ENCODE data around the gene AGBL1.

Gene AGBL1

GRCh38 chr15:86659724-86660411, 580.2 kb downstream of the AGBL1 start:
- DNase-seq = no peak

DNA sequence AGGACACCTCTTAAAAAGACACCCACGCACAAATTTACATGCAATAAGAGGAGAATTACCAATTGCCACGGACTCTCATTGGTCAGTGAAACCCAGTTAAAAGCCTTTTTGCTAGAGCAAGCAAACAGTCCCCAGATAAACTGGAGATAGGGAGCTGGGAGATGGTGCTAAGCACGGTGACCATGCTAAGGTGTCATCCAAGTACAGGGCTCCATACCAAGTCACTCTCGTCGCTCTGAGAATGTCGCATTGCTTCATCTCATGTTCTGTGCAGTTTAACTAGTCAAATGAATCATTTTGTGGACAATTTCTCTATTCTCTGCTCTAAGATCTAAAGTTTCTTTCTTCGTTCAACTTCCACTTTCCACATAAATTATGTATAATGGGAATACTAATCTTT, 581.9 kb downstream of the AGBL1 start:
- DNase-seq = no peak

DNA sequence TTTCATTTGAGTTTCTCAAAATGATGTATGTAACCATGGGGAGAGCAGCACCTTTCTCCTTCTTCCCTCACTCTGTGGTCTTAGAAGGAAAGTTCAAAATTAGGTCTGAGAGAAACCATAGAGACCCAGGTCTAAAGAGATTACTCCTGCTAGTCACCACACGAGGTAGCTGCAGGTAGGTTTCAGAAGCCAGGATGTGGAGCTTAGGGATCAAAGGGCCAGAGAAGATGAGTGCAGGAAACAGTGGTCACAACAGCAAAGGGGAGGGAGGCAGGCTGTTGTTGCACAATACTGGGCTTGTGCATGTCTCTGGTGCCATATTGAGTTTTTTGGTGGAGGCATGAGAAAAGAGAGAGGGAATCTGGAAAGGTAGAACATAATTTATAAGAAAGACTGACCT, 583.6 kb downstream of the AGBL1 start:
- no peak for DNase-seq

GRCh38 chr15:86663979-86664378, 584.3 kb downstream of the AGBL1 start:
- no peak for DNase-seq

DNA sequence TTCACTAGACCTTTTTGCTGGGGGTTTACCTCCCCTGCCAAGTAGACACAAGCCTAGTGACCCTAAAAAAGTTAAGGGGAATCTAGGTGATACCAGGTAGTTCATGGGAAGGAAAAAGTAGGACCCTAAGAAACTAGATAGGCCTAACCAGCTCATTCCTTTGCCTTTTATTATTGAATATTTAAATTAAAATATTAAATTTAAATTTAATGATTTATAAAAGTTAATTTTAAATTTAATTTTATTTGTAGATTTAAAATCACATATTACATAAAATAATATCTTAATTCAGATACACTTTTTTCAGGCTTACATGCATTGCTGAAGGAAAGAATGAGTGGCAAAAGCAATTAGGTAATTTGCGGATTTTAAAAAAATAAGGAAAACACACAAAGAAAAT, 584.9 kb downstream of the AGBL1 start:
- DNase-seq = no peak

GRCh38 chr15:86676002-86676401, 596.3 kb downstream of the AGBL1 start:
- no peak for DNase-seq

- no peak for DNase-seq
Measured at GRCh38 chr15:86677278-86677677, 597.6 kb downstream of the AGBL1 start.

DNA sequence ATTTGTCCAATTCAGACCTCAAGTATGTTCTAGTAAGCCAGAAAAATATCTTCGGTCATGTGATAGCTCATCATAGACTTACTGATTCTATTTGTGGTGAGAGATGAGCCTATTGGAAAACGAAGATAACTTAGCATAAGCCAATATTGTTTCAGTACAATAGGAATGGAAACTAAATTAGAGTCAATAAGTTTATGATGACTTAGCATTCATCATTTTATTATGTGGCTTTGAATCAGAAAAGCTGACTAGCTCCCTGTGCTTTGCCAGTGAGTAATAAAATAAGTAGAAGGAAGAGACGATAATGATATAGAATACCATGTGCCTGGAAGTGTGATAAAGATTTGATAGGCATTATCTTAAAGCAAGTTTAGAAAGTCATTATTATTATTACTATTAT, 605.6 kb downstream of the AGBL1 start:
- no peak for DNase-seq

- DNase-seq = no peak
Measured at GRCh38 chr15:86689006-86689405, 609.3 kb downstream of the AGBL1 start.

GRCh38 chr15:86690566-86690965, 610.9 kb downstream of the AGBL1 start:
- no peak for DNase-seq

DNA sequence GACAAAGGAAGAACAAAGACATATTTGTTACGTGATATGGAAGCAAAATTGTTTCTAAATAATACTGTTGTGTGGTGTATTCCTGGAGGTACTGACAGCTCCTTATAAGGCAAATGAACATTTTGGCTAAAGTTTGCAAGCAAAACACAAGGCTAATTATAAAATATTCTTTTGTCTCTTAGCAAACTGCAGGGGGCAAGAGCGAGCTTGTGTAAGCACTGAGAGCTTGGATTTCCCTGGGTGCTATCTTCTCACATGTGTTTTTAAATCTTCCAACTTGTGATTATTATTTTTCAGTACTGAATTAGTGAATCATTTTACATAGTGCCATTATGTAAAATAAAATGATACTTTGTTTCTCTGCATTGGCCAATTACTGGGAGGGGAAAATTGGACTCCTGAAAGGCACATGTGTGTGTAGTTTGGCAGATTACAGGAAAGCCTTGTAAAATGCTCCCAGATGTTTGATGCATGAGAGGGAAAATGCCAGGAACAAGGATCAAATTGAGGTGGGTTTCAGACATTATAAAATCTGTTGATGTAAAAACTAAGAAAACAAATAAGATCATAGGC, 611.5 kb downstream of the AGBL1 start:
- DNase-seq = no peak

DNA sequence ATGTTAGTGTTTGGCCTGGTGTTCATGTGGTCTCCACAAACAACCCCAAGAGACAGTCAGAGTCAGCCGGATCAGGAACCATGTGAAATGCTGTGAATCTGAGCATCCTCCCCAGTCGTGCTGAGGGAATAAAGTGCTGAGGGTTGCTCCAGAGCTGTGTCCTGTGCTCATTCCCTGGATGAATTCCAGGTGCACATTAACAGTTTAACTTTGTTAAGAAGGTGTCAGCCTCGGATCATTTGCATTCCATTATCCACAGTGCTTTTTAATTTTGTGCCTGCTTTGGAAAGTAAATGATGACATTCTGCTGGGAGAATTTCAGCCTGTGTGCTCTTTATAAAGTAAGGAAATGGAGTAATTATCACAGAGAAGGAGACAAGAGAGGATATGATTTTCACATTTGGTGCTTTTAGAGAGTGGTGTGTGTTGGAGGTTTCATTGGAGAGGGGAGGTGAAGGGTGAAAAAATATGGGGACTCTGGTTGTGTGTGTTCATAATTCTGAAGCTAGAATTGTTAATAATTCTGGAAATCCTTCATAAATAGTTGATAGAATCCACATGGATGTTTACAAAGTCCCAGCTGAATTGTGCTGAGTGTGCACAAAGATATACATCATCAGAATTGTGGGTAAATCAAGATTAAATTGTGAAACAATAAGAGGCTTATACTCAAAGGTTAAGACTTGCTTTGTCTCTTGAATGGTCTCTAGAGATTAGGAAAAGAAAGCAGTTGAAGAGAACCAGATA, 621.4 kb downstream of the AGBL1 start:
- no peak for DNase-seq

- no peak for DNase-seq
Measured at GRCh38 chr15:86701611-86701963, 621.9 kb downstream of the AGBL1 start.

DNA sequence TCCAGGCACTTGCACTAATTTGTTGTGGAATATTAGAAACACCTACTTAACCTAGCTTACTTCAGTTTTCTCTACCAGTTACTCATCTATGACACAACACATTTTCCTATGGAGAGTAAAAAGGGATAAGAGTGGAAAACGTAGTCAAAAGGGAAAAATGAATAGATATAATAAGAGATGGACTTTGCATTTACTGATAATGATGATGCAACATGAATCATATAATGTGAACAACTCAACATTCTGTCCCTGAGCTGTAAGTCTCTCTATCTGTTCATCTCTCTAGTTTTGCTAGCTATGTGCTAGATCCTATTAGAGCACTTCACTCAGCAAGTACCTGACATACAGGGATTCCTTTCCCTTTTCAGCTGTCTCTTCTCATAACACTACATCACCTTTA, 627.1 kb downstream of the AGBL1 start:
- DNase-seq = no peak

GRCh38 chr15:86711476-86711875, 631.8 kb downstream of the AGBL1 start:
- no peak for DNase-seq

DNA sequence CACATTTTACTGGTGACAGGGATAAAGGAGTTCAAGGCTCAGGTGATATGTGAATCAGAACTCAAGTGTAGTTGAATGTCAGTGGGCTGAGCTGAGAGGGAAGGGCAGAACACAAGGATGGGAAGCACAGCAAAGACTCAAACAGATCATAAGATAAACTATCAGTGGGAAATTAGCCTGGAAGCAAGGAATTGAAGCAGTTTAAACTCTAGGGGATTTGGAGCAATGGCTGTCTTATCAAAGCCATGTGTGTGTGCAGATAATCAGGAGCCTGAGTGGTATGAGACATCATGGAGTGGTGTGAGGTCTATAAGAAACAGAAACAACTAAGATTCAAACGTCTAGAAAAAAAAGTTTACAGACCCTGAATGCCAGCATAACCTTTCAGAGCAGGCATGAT, 634.6 kb downstream of the AGBL1 start:
- DNase-seq = no peak

DNA sequence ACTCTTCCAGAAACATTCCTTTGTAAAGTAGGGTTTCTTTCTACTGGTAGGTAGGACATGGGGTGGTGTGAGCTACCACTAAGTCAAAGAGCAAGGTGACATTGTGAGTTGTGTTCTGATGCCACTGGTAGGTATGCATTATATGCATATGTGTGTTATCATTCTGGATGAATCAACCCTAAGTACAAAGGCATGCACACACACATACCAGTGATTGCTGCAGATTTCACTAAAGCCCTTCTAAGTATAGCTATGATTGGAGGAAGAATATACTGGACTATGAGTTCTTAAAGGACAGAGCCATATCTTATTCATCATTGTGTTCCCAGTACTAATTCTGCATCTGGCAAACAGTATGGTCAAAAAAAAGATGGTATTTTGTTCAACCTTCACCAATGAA, 646.0 kb downstream of the AGBL1 start:
- no peak for DNase-seq

- DNase-seq = no peak
Measured at GRCh38 chr15:86735247-86736040, 655.8 kb downstream of the AGBL1 start.

- DNase-seq = no peak
Measured at GRCh38 chr15:86741917-86742316, 662.2 kb downstream of the AGBL1 start.

DNA sequence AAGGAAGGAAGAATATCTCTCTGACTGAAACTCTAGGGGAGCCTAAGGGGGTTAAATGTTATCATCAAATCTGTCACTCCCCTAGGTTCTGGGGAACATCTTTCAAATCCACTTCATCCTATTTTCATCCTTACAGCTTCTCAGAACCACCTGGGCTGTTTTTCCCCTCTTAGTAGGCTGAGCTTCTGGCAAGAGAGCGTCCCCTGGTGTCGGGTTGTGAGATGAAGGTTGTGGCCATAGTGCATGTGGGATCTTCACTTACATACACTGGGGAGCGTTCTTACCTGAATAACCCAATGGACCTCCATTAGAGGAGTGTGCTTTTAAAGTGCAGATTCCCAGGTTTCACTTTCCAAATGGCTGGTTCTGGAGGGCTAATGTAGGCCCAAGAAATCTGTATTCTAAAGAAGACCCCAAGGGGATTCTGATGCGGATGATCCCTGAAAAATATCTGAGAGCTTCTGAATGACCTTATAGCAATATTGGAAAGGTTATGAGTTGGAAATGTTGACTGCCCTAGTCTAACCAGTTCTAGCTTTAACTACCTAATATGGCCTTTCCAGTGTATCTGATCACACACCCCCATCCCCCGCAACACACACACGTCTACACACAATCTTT, 663.7 kb downstream of the AGBL1 start:
- no peak for DNase-seq

GRCh38 chr15:86744198-86744780, 664.6 kb downstream of the AGBL1 start:
- DNase-seq = no peak

DNA sequence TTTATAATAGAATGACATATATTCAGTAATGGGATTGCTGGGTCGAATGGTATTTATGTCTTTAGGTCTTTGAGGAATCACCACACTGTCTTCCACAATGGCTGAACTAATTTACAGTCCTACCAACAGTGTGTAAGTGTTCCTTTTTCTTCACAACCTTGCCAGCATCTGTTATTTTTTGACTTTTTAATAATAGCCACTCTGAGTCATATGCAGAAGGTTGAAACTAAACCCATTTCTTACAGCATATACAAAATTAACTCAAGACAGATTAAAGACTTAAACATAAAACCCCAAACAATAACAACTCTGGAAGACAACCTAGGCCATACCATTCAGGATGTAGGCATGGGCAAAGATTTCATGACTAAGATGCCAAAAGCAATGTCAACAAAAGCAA, 671.4 kb downstream of the AGBL1 start:
- no peak for DNase-seq

DNA sequence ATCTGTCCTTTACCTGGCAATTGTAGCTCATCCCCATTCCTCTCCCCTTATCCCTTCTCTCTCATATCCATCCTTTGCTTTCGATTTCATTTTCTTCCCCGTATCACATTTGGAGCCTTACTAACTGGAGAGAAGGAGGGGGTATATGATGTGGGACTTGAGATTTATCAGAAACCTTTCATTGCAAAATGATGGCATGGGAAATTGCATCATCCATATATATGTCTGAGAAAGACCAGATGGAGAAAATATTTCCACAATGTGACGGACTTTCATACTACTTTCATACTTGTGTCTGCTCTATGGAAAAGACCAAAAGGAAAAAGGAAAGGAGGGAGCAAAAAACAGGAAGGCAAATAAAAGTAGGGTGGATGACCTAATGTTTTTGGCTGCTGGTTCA, 675.2 kb downstream of the AGBL1 start:
- no peak for DNase-seq

Data from NCI-H510A (cell line).